GM19328 (cell line): Measurements from ENCODE around the gene CDR2L.

Experiments
- ATAC-seq: cut with Tn5 transposase; IDR thresholded peaks from one replicate; pipeline ENCODE4 v1.9.1; 2021; ENCODE audit warnings: mild to moderate bottlenecking, moderate library complexity; ENCODE audit not compliant: unreplicated experiment

Gene CDR2L

DNA sequence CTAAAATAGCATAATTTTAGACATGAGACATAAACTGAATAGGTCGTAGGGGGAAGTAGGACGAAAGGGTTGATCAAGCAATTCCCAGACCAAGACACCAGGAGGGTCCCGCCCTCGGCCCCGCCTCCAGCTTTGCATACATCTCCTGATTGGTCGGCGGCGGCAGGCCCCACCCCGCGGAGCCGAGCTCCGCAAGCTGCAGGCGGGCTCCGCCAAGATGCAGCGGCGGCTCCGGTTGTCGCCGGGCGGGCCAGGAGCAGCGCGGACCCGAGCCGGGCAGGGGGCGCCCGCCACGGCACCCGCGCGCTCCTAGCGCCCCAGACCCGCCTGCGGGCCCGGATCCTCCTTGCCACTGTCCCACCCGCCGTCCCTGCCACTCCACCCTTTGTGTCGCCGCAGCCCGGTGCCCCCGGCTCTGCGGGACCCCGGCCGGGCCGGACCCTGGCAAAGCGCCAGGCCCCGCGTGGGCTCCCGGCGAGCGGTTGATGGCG lies at the start of gene CDR2L:
Gene CDR2L, plus strand, starts transcription at position 215 of the 491 bp plus-strand sequence. CDS start 412 bp downstream, outside the sequence.
- peak; percentile 91 for ATAC-seq

DNA sequence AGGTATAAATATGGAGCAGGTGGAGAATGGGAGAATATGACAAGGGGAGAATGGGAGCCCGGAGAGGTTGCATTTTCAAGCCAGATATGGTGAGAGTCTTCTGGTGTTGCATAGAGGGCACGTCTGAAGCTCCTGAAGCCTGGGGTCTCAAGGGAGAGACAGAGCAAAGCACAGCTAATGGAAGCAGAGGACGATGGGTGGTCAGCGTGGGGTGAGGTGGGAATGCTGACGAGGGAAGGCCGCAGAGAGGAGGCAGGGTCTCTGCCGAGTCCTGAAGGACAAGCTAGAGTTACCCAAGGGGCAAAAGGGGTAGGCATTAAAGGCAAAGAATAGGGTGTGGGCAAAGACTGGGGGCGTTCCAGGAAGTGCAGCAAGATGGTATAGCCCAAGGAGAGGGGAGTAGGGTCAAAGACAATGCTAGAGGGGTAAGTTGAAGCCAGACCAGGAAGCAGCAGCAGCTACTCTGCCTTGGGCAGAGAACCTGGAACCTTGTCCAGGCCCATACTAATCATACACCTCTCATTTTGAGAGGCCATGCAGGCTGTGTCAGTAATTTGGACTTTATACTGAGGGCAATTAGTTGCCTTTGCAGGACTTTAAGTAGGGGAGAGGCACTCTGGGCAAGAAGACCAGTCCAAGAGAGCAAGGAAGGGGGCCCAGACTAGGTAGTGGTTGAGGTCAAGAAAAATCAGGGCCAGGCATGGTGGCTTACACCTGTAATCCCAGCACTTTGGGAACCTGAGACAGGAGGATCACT lies 49.1 kb upstream of the CDR2L start:
- no peak for ATAC-seq

GRCh38 chr17:74939534-74939933 lies 47.9 kb upstream of the CDR2L start:
- no peak for ATAC-seq

DNA sequence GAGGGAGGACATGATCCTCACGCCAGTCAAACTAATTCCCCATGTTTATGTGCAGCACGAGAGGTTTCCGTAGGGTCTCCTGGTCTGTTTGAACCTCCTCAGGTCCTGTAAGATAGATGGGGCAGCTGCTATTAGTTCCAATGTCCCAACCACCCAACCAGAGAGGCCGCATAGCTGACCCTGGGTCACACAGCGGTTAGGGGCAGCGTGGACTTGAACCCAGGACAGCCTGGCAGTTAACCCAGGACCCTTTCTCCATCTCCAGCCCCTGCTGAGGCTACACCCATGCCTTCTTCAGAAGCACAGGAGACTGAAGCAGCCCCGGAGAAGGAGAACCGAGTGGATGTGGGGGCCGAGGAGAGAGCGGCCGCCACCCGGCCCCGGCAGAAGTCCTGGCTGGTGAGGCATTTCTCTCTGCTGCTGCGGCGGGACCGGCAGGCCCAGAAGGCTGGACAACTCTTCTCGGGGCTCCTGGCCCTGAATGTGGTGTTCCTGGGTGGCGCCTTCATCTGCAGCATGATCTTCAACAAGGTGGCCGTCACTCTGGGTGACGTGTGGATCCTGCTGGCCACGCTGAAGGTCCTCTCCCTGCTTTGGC lies 46.2 kb upstream of the CDR2L start:
- no peak for ATAC-seq

DNA sequence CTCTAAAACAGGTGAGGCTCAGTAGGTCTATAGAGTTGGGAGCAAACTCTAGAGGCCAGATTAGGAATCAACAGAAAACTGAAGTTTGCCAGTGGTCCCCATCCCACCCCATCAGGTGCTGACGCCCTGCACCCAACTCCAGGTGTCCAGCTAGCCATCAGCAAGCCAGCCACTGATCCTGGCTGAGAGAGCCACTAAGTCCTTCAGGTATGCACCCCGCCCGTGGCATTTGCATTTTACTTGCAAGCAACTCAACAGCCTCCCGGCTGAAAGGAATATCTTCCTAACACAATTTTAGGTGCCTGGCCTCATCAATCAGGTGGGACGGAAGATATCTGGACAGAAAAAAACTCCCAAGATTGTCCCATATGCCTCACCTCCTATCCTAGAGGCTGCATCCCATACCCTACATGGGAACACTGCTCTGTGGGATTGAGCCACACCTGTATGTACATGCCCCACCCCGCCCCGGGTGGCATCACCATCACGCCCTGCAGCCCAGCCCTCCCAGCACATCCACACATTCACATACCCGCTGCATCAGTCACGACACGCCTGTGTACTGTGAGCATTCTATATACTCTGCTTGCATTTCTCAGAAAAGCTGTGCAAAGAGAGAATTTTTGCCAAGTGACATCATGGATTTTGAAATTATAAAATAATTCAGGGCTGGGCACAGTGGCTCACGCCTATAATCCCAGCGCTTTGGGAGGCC lies 43.5 kb upstream of the CDR2L start:
- no peak for ATAC-seq

DNA sequence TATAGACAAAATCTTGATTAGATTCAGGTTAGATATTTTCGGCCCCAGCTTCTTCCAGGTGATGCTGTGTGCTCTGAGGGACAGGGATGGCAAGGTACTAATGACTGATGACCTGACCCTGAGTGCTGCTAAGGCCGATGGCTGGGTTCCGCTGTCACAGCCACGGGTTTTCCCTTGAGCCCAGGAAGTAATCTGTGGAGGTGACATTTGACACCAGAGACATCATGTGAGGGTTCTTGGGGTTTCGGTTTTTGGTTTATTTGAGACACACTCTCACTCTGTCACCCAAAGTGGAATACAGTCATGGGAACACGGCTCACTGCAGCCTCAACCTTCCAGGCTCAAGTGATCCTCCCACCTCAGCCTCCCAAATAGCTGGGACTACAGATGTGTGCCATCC lies 41.9 kb upstream of the CDR2L start:
- ATAC-seq, result no peak

- ATAC-seq, result no peak
Measured at GRCh38 chr17:74946641-74947040, 40.8 kb upstream of the CDR2L start.

GRCh38 chr17:74947041-74947754 lies 40.2 kb upstream of the CDR2L start:
- ATAC-seq, result no peak

DNA sequence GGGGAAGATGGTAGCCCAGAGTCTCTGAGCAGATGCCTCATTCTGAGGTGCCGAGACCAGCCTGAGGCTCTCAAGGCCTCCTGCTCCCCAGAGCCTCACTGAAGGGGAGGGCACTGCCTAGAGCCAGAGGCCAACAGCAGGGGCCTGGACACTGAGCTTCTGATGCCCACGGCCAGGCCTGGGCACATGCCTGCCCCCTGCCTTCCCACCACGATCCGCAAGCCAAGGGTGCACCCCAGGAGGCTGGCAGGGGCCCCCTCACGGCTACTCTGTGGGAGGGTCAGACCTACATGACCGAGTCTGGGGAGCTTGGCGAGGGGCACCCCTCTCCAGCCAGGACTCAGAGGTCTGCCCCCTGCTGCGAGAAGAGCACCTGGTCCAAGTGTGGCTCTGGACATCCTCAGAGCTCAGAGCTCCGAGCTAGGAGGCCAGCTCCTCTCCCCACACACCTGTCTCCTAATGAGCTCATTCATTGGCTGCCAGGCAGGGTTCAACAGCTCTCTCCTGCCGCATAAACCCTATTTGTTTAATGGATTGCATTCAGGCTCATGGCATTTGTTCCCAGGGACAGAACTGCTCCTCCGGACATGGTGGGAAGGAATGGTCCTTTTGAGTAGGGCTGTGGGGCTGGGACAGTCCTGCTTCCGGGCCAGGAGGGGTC lies 37.8 kb upstream of the CDR2L start:
- ATAC-seq, result no peak

DNA sequence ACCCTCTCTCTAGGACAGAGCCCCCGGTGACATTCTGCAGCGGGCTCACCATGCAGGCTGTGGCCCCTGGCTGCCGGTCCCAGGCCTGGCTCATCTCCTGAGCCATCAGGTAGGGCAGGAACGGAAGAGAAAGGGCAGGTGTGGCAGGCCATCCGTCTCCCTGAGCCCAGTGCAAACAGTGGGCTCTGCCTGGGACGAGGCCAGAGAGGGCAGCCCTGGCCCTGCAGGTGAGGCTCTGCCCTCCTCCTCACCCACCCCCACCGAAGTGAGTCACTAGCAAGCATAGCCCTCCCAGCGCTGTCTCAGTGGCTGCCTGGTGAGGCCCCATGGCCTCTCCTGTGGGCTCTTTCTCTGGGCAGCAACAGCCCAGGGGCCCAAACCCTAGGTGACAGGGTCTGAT lies 37.2 kb upstream of the CDR2L start:
- ATAC-seq, result no peak

- no peak for ATAC-seq
Measured at GRCh38 chr17:74951065-74951464, 36.4 kb upstream of the CDR2L start.

DNA sequence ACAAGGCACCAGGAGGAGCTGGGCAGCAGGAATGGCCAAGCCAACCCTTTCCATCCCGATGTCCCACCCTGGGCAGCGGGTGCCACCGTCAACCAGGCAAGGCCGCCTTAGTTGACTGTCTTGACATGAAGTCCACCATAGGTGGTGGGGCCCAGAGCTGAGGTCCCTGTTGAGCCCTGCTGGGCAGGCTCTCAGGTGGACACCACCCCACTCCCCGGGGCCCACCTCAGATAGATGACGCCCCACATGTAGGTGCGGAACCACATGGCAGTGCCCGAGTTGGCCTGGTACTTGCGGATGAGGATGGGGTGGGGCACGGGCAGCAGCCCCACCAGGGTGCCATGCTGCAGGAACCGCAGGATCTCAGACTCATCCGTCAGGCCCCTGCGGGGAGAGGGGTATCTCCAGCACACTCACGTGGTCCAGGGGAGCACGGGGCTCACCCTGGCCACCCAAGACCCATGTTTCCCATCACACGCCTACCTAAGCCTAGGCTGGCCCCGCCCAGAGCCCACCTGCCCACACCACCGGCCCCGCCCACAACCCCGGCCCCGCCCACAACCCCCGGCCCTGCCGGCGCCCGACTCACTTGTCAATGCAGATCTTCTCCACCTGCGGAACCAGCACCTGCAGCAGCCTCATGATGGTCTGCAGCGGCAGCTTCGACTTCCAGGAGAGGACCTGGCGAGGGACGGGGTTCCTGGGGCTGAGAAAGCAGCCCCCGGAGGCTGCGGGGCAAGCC lies 35.6 kb upstream of the CDR2L start:
- no peak for ATAC-seq

DNA sequence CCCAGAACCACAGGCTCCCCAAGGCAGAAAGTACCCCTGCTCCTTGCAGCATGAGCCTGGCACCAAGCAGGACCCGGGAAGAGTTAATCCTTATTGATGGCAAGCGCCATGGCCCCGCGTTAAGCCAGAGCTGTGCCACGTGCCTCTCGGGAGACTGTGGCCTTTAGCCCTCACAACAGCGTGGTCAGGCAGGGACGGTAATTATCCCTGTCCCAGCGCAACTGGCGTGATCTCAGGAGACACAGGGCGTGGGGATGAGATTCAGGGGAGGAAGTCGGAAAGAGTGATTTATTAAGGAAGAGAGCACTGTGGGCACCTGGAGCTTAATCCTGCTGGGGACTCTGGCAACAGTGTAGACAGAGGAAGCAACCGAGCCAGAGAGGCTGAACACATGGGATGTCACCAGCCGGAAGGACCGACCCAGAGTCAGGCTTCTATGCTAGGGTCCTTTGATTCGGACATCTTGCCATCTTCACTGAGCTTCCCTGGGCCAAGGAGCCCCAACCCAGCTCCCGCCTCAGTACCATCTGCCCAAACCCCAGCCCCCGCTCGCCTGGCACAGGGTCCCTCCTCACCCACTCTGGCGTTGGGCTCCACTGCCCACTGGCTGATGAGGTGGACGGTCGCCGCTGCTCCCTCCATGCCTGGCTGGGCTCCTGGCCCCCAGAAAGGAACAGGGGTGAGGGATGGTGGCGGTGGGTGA lies 34.9 kb upstream of the CDR2L start:
- ATAC-seq, result no peak

- ATAC-seq, result no peak
Measured at GRCh38 chr17:74953134-74953687, 34.2 kb upstream of the CDR2L start.

- no peak for ATAC-seq
Measured at GRCh38 chr17:74954115-74954514, 33.3 kb upstream of the CDR2L start.

DNA sequence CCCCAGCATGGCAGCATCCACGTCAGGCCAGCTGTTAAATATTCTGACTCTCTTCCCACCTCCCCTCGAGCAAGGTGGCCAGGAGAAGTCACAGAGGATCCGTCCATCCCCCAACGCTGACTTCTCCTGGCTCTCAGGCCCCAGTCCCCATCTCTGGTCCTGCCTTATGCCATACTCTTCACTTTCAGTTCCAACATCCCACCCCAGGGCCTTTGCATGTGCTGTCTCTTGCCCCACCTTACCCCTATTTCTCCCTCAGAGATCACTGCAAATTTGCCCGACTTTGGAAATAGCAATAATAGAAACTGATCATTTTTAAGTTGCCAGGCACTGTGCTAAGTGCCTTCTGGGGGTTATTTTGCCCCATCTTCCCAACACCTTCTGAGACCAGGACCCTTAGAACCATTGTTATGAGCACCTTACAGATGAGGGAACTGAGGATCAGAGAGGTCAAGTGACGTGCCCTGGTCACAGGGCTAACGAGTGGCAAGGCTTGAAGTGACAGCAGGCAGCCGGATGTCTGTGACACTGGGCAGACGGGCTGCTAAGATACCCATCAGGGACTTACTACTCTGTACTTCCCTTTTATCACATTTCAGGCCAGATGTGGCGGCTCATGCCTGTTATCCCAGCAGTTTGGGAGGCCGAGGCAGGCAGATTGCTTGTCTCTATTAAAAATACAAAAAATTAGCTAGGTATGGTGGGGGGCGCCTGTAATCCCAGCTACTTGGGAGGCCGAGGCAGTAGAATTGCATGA lies 32.6 kb upstream of the CDR2L start:
- ATAC-seq, result no peak

DNA sequence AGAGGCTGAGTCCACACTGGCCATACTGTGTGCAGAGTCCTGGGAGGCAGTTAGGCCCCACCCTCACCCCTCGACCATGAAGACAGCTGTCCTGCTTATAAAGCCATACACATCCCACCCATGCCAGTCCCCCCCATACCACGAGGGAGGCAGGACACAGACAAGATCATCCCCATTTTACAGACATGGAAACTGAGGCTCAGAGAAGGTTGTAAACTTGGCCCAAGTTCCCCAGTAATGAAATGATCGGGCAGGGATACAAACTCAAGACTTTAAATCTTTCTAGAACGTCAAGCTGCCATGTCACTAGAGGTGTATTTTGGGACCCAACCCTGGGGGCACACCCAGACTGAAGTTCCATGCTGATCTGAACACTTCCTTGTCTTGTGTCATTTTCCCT lies 31.3 kb upstream of the CDR2L start:
- no peak for ATAC-seq
